Measurements from ENCODE around the gene TRNAU1AP.
"Not testable (repeated sequence)": the region's sequence is repeated elsewhere in the genome, so short reads cannot be mapped to it uniquely, and the experiment has no call there.

TRNAU1AP gene

DNA sequence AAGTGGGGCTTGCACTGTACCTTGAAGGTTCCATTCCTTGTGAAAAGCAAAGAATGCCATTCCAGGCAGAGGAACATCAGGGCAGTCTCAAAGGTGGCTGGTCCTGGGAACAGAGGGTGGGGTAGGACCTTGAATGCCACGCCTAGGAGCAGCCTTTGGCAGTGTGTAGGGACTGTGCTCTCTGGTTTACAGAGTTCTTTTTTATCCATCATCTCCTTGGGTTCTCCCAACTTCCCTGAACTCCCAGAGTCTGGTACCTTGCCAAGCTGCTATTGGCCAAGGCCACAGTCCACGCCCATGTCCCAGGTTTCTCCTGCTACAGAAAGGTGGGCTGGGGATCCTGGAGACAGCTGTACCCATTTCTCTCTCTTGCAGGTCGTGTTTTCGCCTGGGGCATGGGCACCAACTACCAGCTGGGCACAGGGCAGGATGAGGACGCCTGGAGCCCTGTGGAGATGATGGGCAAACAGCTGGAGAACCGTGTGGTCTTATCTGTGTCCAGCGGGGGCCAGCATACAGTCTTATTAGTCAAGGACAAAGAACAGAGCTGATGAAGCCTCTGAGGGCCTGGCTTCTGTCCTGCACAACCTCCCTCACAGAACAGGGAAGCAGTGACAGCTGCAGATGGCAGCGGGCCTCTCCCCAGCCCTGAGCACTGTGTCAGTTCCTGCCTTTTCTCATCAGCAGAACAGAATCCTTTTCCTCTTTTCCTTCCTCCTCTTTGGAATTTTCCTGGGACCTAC is 15.3 kb upstream of the TRNAU1AP start:
- H3K27ac ChIP-seq (ENCODE audit: low read length), result no peak overlapping the region
- H3K79me2 ChIP-seq (ENCODE audit: low read length), result no peaks in the 10 kb centered on the region
- H3K4me2 ChIP-seq (ENCODE audit: low read length), result no peak overlapping the region
- no peak overlapping the region for H3K9ac ChIP-seq (ENCODE audit: low read length)
- H3K9me3 ChIP-seq (ENCODE audit: insufficient read depth, low read length), result no peaks in the 10 kb centered on the region
- H4K20me1 ChIP-seq (ENCODE audit: insufficient read depth, low read length), result no peaks in the 10 kb centered on the region
- TF ChIP-seq, protein P1, sequence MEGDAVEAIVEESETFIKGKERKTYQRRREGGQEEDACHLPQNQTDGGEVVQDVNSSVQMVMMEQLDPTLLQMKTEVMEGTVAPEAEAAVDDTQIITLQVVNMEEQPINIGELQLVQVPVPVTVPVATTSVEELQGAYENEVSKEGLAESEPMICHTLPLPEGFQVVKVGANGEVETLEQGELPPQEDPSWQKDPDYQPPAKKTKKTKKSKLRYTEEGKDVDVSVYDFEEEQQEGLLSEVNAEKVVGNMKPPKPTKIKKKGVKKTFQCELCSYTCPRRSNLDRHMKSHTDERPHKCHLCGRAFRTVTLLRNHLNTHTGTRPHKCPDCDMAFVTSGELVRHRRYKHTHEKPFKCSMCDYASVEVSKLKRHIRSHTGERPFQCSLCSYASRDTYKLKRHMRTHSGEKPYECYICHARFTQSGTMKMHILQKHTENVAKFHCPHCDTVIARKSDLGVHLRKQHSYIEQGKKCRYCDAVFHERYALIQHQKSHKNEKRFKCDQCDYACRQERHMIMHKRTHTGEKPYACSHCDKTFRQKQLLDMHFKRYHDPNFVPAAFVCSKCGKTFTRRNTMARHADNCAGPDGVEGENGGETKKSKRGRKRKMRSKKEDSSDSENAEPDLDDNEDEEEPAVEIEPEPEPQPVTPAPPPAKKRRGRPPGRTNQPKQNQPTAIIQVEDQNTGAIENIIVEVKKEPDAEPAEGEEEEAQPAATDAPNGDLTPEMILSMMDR (IDR thresholded peaks at IDR 0.05; ENCODE audit: low read depth, low read length), result no peak
- no peak for TF ChIP-seq EZH2phosphoT487 (IDR thresholded peaks at IDR 0.05; ENCODE audit: low read depth)
- H3K4me1 ChIP-seq (ENCODE audit: low read length), result no peaks in the 10 kb centered on the region
- H3K4me3 ChIP-seq (ENCODE audit: low read length), result no peak overlapping the region
- no peak overlapping the region for H2AFZ ChIP-seq (ENCODE audit: low read depth, low read length)
- H3K27me3 ChIP-seq (ENCODE audit: low read depth, low read length), result no peaks in the 10 kb centered on the region
- peaks cover 12% of the 10 kb centered on the region for H3K36me3 ChIP-seq (replicated peaks; ENCODE audit: low read depth, low read length)

GRCh38 chr1:28538286-28538685 is 14.6 kb upstream of the TRNAU1AP start:
- Histone ChIP-seq H3K9me3 (ENCODE audit: insufficient read depth, low read length) (no peaks in the 10 kb centered on the region), H3K9ac (ENCODE audit: low read length) (no peak overlapping the region), H3K36me3 (replicated peaks; ENCODE audit: low read depth, low read length) (peaks cover 12% of the 10 kb centered on the region), H3K27ac (ENCODE audit: low read length) (no peak overlapping the region), H4K20me1 (ENCODE audit: insufficient read depth, low read length) (no peaks in the 10 kb centered on the region), H3K4me2 (ENCODE audit: low read length) (no peak overlapping the region), H3K4me1 (ENCODE audit: low read length) (no peaks in the 10 kb centered on the region), H3K4me3 (ENCODE audit: low read length) (no peak overlapping the region), H3K79me2 (ENCODE audit: low read length) (no peaks in the 10 kb centered on the region), H3K27me3 (ENCODE audit: low read depth, low read length) (no peaks in the 10 kb centered on the region), H2AFZ (ENCODE audit: low read depth, low read length) (no peak overlapping the region)
- no peak for TF ChIP-seq EZH2phosphoT487 (IDR thresholded peaks at IDR 0.05; ENCODE audit: low read depth)

DNA sequence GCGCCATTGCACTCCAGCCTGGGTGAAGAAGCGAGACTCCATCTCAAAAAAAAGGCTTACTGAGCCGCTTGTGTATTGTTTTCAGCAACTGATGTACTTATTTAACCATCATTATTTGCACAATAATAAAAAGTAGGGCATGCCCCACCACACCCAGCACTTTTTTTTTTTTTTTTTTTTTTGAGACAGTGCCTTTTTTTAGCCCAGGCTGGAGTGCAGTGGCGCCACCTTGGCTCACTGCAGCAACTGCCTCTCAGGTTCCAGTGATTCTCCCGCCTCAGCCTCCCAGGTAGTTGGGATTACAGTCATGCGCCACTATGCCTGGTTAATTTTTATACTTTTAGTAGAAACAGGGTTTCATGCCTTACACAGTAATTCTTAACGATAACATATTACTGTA is 12.2 kb upstream of the TRNAU1AP start:
- Histone ChIP-seq H2AFZ (ENCODE audit: low read depth, low read length) (no peak overlapping the region), H3K4me2 (ENCODE audit: low read length) (no peak overlapping the region), H3K9me3 (ENCODE audit: insufficient read depth, low read length) (no peaks in the 10 kb centered on the region), H3K27me3 (ENCODE audit: low read depth, low read length) (no peaks in the 10 kb centered on the region), H3K4me3 (ENCODE audit: low read length) (no peak overlapping the region), H3K4me1 (ENCODE audit: low read length) (no peaks in the 10 kb centered on the region), H3K27ac (ENCODE audit: low read length) (no peak overlapping the region), H3K9ac (ENCODE audit: low read length) (no peak overlapping the region), H4K20me1 (ENCODE audit: insufficient read depth, low read length) (no peaks in the 10 kb centered on the region), H3K79me2 (ENCODE audit: low read length) (no peaks in the 10 kb centered on the region), H3K36me3 (replicated peaks; ENCODE audit: low read depth, low read length) (peaks cover 5% of the 10 kb centered on the region)
- TF ChIP-seq, protein P1 (IDR thresholded peaks at IDR 0.05; ENCODE audit: low read depth, low read length), result no peak
- no peak for TF ChIP-seq EZH2phosphoT487 (IDR thresholded peaks at IDR 0.05; ENCODE audit: low read depth)

DNA sequence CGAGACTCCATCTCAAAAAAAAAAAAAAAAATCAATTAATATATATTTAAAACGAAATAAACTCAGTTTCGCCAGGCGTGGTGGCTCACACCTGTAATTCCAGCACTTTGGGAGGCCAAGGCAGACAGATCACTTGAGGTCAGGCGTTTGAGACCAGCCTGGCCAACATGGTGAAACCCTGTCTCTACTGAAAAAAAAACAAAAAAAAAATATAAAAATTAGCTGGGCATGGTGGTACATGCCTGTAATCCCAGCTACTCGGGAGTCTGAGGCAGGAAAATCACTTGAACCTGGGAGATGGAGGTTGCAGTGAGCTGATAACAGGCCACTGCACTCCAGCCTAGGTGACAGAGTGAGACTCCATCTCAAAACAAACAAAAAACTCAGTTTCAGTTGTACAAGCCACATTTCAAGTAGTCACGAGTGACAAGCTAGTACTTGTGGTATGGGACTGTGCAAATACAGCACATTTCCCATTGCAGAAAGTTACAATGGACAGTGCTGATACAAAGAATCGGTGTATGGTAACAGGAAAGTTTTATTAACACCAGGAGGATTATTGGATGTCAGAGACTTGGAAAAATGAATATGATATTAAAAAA is 11.4 kb upstream of the TRNAU1AP start:
- H3K36me3 ChIP-seq (replicated peaks; ENCODE audit: low read depth, low read length); H3K27ac ChIP-seq (ENCODE audit: low read length); H3K9ac ChIP-seq (ENCODE audit: low read length); H3K27me3 ChIP-seq (ENCODE audit: low read depth, low read length); H4K20me1 ChIP-seq (ENCODE audit: insufficient read depth, low read length); H3K9me3 ChIP-seq (ENCODE audit: insufficient read depth, low read length); H3K4me2 ChIP-seq (ENCODE audit: low read length); H3K79me2 ChIP-seq (ENCODE audit: low read length); H3K4me1 ChIP-seq (ENCODE audit: low read length); H2AFZ ChIP-seq (ENCODE audit: low read depth, low read length); H3K4me3 ChIP-seq (ENCODE audit: low read length): not testable (repeated sequence)

GRCh38 chr1:28545246-28545628 is 7.6 kb upstream of the TRNAU1AP start:
- Histone ChIP-seq H3K9me3 (ENCODE audit: insufficient read depth, low read length) (no peaks in the 10 kb centered on the region), H3K27ac (ENCODE audit: low read length) (no peak overlapping the region), H3K79me2 (ENCODE audit: low read length) (no peaks in the 10 kb centered on the region), H3K4me2 (ENCODE audit: low read length) (no peak overlapping the region), H3K4me3 (ENCODE audit: low read length) (no peak overlapping the region), H3K27me3 (ENCODE audit: low read depth, low read length) (no peaks in the 10 kb centered on the region), H3K36me3 (replicated peaks; ENCODE audit: low read depth, low read length) (no peaks in the 10 kb centered on the region), H3K9ac (ENCODE audit: low read length) (no peak overlapping the region), H3K4me1 (ENCODE audit: low read length) (no peaks in the 10 kb centered on the region), H4K20me1 (ENCODE audit: insufficient read depth, low read length) (no peaks in the 10 kb centered on the region), H2AFZ (ENCODE audit: low read depth, low read length) (no peak overlapping the region)
- TF ChIP-seq, protein P1 (IDR thresholded peaks at IDR 0.05; ENCODE audit: low read depth, low read length), result no peak
- no peak for TF ChIP-seq EZH2phosphoT487 (IDR thresholded peaks at IDR 0.05; ENCODE audit: low read depth)

Measured in OCI-LY3 (cell line).